IPS-20b (cell line): ENCODE results near the gene LHX4.

Source experiments
- H3K27ac ChIP-seq: one replicate; pipeline ENCODE4 v1.5.1; 2013; ENCODE audit warnings: low read length
- H3K27me3 ChIP-seq: 2 replicates; pipeline ENCODE4 v1.6.1; 2013; ENCODE audit warnings: mild to moderate bottlenecking, low read length, inconsistent platforms; ENCODE audit not compliant: insufficient read depth
- H3K36me3 ChIP-seq: 2 replicates; pipeline ENCODE4 v1.6.1; 2013; ENCODE audit warnings: low read depth, mild to moderate bottlenecking, inconsistent platforms, low read length, moderate library complexity; ENCODE audit not compliant: insufficient read depth
- H3K4me1 ChIP-seq: 2 replicates; pipeline ENCODE4 v1.6.1; 2013; ENCODE audit warnings: mild to moderate bottlenecking, control low read depth, inconsistent platforms, low read length, moderate library complexity; ENCODE audit not compliant: insufficient read depth
- H3K4me3 ChIP-seq: 2 replicates; pipeline ENCODE4 v1.5.1; 2013; ENCODE audit warnings: mild to moderate bottlenecking, low read length, inconsistent platforms
- H3K9ac ChIP-seq: 2 replicates; pipeline ENCODE4 v1.6.1; 2013; ENCODE audit warnings: low read depth, mild to moderate bottlenecking, inconsistent platforms, low read length, moderate library complexity
- H3K9me3 ChIP-seq: 2 replicates; pipeline ENCODE4 v1.6.1; 2013; ENCODE audit warnings: mild to moderate bottlenecking, low read depth, low read length, inconsistent platforms; ENCODE audit not compliant: insufficient read depth

LHX4 gene

GRCh38 chr1:180188684-180189175 is 41.3 kb upstream of the LHX4 start:
- H3K4me3 ChIP-seq = no peak overlapping the region
- H3K27ac ChIP-seq = no peak overlapping the region
- H3K9me3 ChIP-seq = no peaks in the 10 kb centered on the region
- H3K4me1 ChIP-seq = no peaks in the 10 kb centered on the region
- H3K36me3 ChIP-seq = peaks cover 59% of the 10 kb centered on the region
- H3K27me3 ChIP-seq = no peaks in the 10 kb centered on the region
- H3K9ac ChIP-seq = no peak overlapping the region

- Histone ChIP-seq H3K9ac (no peak overlapping the region), H3K27ac (no peak overlapping the region), H3K27me3 (no peaks in the 10 kb centered on the region), H3K4me1 (no peaks in the 10 kb centered on the region), H3K36me3 (peaks cover 55% of the 10 kb centered on the region), H3K4me3 (no peak overlapping the region), H3K9me3 (no peaks in the 10 kb centered on the region)
Measured at GRCh38 chr1:180190091-180190490, 40.0 kb upstream of the LHX4 start.

DNA sequence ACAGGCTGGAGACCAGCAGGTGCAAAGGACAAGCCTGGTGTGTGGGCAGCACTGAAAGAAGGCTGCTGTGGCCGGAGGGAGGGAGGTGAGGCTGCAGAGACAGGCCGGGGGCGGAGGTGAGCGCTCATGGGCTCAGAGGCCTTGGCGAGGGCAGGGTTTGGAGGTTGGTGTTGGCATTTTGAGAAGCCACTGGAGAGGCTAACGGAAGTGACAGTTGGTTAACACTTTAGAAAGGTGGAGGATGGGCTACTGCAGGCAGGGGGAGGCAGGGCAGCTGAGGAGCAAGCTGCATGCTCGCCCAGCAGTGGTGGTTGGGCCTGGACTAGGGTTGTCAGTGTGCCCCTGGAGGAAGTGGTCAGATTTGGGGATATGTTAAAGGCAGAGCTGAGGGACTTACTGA is 37.9 kb upstream of the LHX4 start:
- Histone ChIP-seq H3K9ac (no peak overlapping the region), H3K36me3 (peaks cover 46% of the 10 kb centered on the region), H3K27ac (no peak overlapping the region), H3K9me3 (no peaks in the 10 kb centered on the region), H3K4me1 (no peaks in the 10 kb centered on the region), H3K27me3 (no peaks in the 10 kb centered on the region), H3K4me3 (no peak overlapping the region)

GRCh38 chr1:180193141-180194047 is 36.7 kb upstream of the LHX4 start:
- Histone ChIP-seq H3K9ac (no peak overlapping the region), H3K4me3 (no peak overlapping the region), H3K9me3 (no peaks in the 10 kb centered on the region), H3K27me3 (no peaks in the 10 kb centered on the region), H3K36me3 (peaks cover 47% of the 10 kb centered on the region), H3K27ac (no peak overlapping the region), H3K4me1 (no peaks in the 10 kb centered on the region)

- no peak overlapping the region for H3K4me3 ChIP-seq
- no peaks in the 10 kb centered on the region for H3K9me3 ChIP-seq
- no peak overlapping the region for H3K9ac ChIP-seq
- no peaks in the 10 kb centered on the region for H3K4me1 ChIP-seq
- peaks cover 42% of the 10 kb centered on the region for H3K36me3 ChIP-seq
- H3K27ac ChIP-seq = no peak overlapping the region
- H3K27me3 ChIP-seq = no peaks in the 10 kb centered on the region
Measured at GRCh38 chr1:180194048-180194425, 36.0 kb upstream of the LHX4 start.

GRCh38 chr1:180194546-180195207 is 35.4 kb upstream of the LHX4 start:
- Histone ChIP-seq H3K4me1 (no peaks in the 10 kb centered on the region), H3K9me3 (no peaks in the 10 kb centered on the region), H3K27ac (no peak overlapping the region), H3K36me3 (peaks cover 38% of the 10 kb centered on the region), H3K4me3 (no peak overlapping the region), H3K27me3 (no peaks in the 10 kb centered on the region), H3K9ac (no peak overlapping the region)

GRCh38 chr1:180195401-180195800 is 34.7 kb upstream of the LHX4 start:
- H3K36me3 ChIP-seq = peaks cover 30% of the 10 kb centered on the region
- no peak overlapping the region for H3K27ac ChIP-seq
- no peaks in the 10 kb centered on the region for H3K9me3 ChIP-seq
- H3K4me3 ChIP-seq = no peak overlapping the region
- no peaks in the 10 kb centered on the region for H3K27me3 ChIP-seq
- no peak overlapping the region for H3K9ac ChIP-seq
- no peaks in the 10 kb centered on the region for H3K4me1 ChIP-seq

DNA sequence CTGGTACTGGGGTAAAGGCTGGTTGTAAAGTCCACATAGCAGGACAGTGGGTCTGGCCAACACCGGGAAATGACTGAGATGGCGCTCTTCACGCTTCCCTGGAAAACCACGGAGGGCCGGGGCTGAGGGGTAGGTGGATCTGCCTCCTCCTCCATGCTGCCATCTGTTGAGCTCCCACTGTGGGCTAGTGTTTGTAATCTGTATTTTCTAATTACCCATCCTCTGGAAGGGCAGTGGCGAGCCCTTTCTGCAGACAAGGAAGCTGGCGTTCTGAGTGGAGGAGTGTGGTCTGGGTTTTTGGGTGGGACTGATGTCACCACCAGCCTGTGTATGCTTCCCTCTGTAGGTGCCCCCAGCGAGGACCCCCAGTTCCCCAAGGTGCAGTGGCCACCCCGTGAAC is 34.1 kb upstream of the LHX4 start:
- no peak overlapping the region for H3K9ac ChIP-seq
- peaks cover 25% of the 10 kb centered on the region; the same call in 1 of the 2 replicates for H3K36me3 ChIP-seq
- H3K4me1 ChIP-seq = no peaks in the 10 kb centered on the region
- no peaks in the 10 kb centered on the region for H3K9me3 ChIP-seq
- no peak overlapping the region for H3K4me3 ChIP-seq
- no peaks in the 10 kb centered on the region for H3K27me3 ChIP-seq
- H3K27ac ChIP-seq = no peak overlapping the region

GRCh38 chr1:180196436-180197003 is 33.5 kb upstream of the LHX4 start:
- H3K9me3 ChIP-seq = no peaks in the 10 kb centered on the region
- peaks cover 20% of the 10 kb centered on the region; the same call in 1 of the 2 replicates for H3K36me3 ChIP-seq
- no peaks in the 10 kb centered on the region for H3K27me3 ChIP-seq
- H3K9ac ChIP-seq = no peak overlapping the region
- H3K4me3 ChIP-seq = no peak overlapping the region
- no peaks in the 10 kb centered on the region for H3K4me1 ChIP-seq
- H3K27ac ChIP-seq = no peak overlapping the region

DNA sequence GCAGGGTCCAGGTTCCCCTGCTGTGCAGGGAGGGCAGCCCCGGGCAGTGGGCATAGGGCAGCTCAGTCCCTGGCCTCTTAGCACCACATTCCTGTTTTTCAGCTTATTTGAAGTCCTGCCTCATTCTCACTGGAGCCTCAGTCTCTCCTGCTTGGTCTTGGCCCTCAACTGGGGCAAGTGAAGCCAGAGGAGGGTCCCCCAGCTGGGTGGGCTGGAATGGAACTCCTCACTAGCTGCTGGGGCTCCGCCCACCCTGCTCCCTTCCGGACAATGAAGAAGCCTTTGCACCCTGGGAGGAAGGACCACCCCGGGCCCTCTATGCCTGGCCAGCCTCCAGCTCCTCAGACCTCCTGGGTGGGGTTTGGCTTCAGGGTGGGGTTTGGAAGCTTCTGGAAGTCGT is 32.8 kb upstream of the LHX4 start:
- Histone ChIP-seq H3K9me3 (no peaks in the 10 kb centered on the region), H3K9ac (no peak overlapping the region), H3K27me3 (no peaks in the 10 kb centered on the region), H3K4me1 (no peaks in the 10 kb centered on the region), H3K4me3 (no peak overlapping the region), H3K27ac (no peak overlapping the region), H3K36me3 (peaks cover 16% of the 10 kb centered on the region; the same call in 1 of the 2 replicates)

DNA sequence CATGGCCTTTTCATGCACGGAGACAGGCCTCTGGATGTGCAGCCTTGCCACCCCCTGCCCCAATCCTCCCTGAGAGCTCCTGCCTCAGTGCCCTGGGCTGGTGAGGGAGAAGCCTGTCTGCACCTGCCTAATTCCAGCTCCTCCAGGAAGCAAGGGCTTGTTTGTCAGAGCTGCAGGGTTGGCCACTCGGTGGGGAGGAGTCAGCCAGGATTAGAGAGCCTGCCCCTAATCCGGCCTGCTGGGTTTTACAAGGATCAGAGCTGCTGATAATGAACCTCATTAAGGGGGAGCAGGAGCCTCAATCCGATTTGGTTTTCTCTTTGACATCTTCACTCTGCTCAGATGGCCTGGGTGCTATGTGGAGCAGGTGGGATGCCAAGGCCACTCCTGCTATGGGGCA is 31.9 kb upstream of the LHX4 start:
- no peaks in the 10 kb centered on the region for H3K27me3 ChIP-seq
- H3K9ac ChIP-seq = no peak overlapping the region
- H3K9me3 ChIP-seq = no peaks in the 10 kb centered on the region
- no peaks in the 10 kb centered on the region for H3K4me1 ChIP-seq
- H3K36me3 ChIP-seq = peaks cover 16% of the 10 kb centered on the region; the same call in 1 of the 2 replicates
- no peak overlapping the region for H3K4me3 ChIP-seq
- H3K27ac ChIP-seq = no peak overlapping the region
